ENCODE data around the gene SRCIN1. TPM values are rescaled to one million over a fixed set of nuclear protein-coding genes. Genes with fewer than 3 reads are reported as not detected.

The SRCIN1 gene
- total and polyA plus RNA-seq, 7 experiments from 2014 or later = 0.15 to 0.40 (median 0.23) TPM; not detected in 3

DNA sequence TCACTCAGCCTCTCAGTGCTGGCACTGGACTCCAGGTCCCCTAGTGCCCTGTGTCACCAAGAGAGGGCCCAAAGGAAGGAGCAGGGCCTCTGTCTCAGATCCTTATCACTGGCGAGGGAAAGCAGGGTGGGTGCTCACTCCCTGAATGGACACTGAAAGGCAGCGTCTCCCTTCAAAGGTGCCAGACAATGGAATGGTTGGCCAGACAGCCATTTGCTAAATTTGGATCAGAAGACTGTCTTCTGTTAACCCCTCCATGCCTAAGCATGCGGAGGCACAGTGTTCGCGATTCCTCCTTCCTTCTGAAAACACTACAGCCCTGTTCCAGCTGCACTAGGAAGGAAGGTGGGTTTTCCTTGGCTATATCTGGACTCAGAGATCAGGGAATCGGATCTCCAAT is 48.4 kb downstream of the SRCIN1 start:
- H3K36me3 ChIP-seq (ENCODE audit: control insufficient read depth in 2 of 3, insufficient read depth in 3 of 3, low read length in 3 of 3) = no peaks in the 10 kb centered on the region
- H3K4me3 Mint-ChIP-seq = peak overlapping the region in 8 of 10 donors; percentile 8 to 100 (median 80)
- no peaks in the 10 kb centered on the region for H3K36me3 Mint-ChIP-seq
- H3K27me3 ChIP-seq (ENCODE audit: control insufficient read depth in 2 of 2, insufficient read depth in 2 of 2, low read length in 2 of 2) = peaks cover 6 to 13% of the 10 kb centered on the region in 2 donors
- no peak overlapping the region for H3K27ac ChIP-seq (ENCODE audit: low read depth, low read length)
- peaks cover 16 to 29% (median 25%) of the 10 kb centered on the region in 7 donors for H3K4me1 Mint-ChIP-seq
- H3K9me3 Mint-ChIP-seq = no peaks in the 10 kb centered on the region
- ChIA-PET POLR2A (interaction anchor here (1.1 kb wide), 1 partner anchor 173 kb away, joined by 4 read pairs; no protein-coding TSS in a partner anchor), CTCF (interaction anchor here (0.8 to 4.3 kb wide), 11 partner anchors 14 to 180 kb away, joined by 3 to 62 read pairs (median 4); partner anchors contain the start of gene EPOP)
- ATAC-seq (no peak), DNase-seq (no peak)
- H3K27ac Mint-ChIP-seq = no peak overlapping the region
- no peaks in the 10 kb centered on the region for H3K9me3 ChIP-seq (ENCODE audit: control insufficient read depth in 2 of 3, low read length in 3 of 3)
- no peak overlapping the region for H3K4me3 ChIP-seq (ENCODE audit: low read length)
- intact Hi-C loops (cut with micrococcal nuclease) = loop anchor here in 1 of 2 donors (5.0 kb wide), 1 partner anchor 50 kb away; the partner anchor contains the start of gene SRCIN1
- peaks cover 0 to 23% of the 10 kb centered on the region in 2 donors for H3K4me1 ChIP-seq (ENCODE audit: control insufficient read depth in 2 of 2, insufficient read depth in 2 of 2, low read length in 2 of 2)
- peaks cover 10 to 60% (median 12%) of the 10 kb centered on the region in 5 donors for H3K27me3 Mint-ChIP-seq

DNA sequence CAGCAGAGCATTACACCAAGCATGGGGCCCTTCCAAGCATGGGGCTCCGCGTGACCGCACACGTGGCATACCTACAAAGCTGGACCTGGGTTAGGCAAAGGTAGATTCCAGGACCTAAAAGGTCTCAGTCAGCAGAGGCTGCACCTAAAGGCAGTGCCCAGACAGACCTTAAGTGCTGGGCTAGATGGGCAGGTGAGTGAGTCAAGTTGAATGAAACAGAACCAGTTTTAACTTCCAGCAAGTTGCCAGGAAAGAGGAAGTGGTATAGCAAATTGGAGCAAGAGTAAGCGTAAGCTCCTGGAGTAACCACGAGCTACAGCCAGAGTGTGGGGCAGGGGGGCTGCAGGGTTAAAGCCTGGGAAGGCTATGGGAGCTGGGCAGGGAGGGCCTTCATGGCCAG is 49.5 kb downstream of the SRCIN1 start:
- Mint-ChIP-seq H3K27ac (no peak overlapping the region), H3K9me3 (no peaks in the 10 kb centered on the region), H3K4me1 (peaks cover 16 to 26% (median 24%) of the 10 kb centered on the region in 7 donors), H3K36me3 (no peaks in the 10 kb centered on the region), H3K27me3 (peaks cover 7 to 55% (median 8%) of the 10 kb centered on the region in 5 donors), H3K4me3 (peak overlapping the region in 3 of 10 donors; percentile 12 to 47 (median 33))
- ChIA-PET CTCF (interaction anchor here (1.1 to 2.2 kb wide), 4 partner anchors 26 to 146 kb away, joined by 3 to 11 read pairs (median 4); no protein-coding TSS in a partner anchor), POLR2A (no interaction called here)
- Histone ChIP-seq H3K4me3 (ENCODE audit: low read length) (no peak overlapping the region), H3K4me1 (ENCODE audit: control insufficient read depth in 2 of 2, insufficient read depth in 2 of 2, low read length in 2 of 2) (peaks cover 0 to 21% of the 10 kb centered on the region in 2 donors), H3K27ac (ENCODE audit: low read depth, low read length) (no peak overlapping the region), H3K36me3 (ENCODE audit: control insufficient read depth in 2 of 3, insufficient read depth in 3 of 3, low read length in 3 of 3) (no peaks in the 10 kb centered on the region), H3K9me3 (ENCODE audit: control insufficient read depth in 2 of 3, low read length in 3 of 3) (no peaks in the 10 kb centered on the region), H3K27me3 (ENCODE audit: control insufficient read depth in 2 of 2, insufficient read depth in 2 of 2, low read length in 2 of 2) (peaks cover 4 to 9% of the 10 kb centered on the region in 2 donors)
- ATAC-seq (no peak), DNase-seq (no peak)
- intact Hi-C loops (cut with micrococcal nuclease) = loop anchor here in 1 of 2 donors (5.0 kb wide), 1 partner anchor 51 kb away; the partner anchor contains the start of gene SRCIN1

DNA sequence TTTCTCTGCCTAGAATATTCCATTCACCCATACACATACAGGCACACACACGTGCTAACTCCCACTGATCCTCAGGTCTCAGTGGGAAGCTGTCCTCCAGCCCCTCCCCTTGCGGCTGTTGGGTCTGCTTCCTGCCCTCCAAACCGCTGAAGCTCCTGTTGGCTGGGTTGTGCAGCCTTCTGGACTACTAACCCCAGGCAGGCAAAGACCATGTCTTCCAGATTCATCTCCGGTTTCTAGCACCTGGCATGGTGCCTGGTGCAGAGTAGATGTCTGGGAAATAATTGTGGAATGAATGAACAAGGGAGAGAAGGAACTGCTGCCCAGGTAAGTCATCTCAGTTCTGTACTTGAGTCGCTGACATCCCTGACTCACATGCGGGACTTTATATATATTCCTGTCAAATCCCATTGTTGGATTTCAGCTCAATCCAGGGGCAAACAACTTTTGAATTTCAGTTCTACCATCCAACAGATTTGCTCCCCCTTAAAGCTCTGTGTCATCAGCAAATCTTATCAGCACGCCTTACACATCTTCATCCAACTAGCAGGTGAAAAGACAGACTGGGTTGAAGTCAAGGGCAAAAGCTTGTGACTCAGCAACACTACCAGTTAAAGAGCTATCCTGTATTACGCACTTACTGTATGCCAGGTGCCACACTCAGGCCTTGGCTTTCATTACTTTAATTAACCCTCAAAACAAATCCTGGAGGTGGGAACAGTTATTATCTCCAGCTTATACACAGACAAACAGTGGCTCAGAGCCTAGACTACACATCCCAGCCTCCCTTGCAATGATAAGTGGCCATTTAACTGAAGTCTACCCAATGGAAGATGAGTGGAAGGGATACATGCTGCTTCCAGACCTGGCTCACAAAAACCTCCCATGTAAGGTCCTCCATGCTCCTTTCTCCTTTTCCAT is 51.1 kb downstream of the SRCIN1 start:
- Histone ChIP-seq H3K4me3 (ENCODE audit: low read length) (no peak overlapping the region), H3K27me3 (ENCODE audit: control insufficient read depth in 2 of 2, insufficient read depth in 2 of 2, low read length in 2 of 2) (no peaks in the 10 kb centered on the region), H3K27ac (ENCODE audit: low read depth, low read length) (no peak overlapping the region), H3K36me3 (ENCODE audit: control insufficient read depth in 2 of 3, insufficient read depth in 3 of 3, low read length in 3 of 3) (no peaks in the 10 kb centered on the region), H3K9me3 (ENCODE audit: control insufficient read depth in 2 of 3, low read length in 3 of 3) (no peaks in the 10 kb centered on the region), H3K4me1 (ENCODE audit: control insufficient read depth in 2 of 2, insufficient read depth in 2 of 2, low read length in 2 of 2) (peaks cover 0 to 8% of the 10 kb centered on the region in 2 donors)
- intact Hi-C loops (cut with micrococcal nuclease) = loop anchor here in 1 of 2 donors (5.0 kb wide), 1 partner anchor 53 kb away; the partner anchor contains the start of gene SRCIN1
- CTCF ChIA-PET = interaction anchor here (0.6 to 2.2 kb wide), 6 partner anchors 28 to 652 kb away, joined by 3 to 11 read pairs (median 4); no protein-coding TSS in a partner anchor
- Mint-ChIP-seq H3K4me3 (no peak overlapping the region), H3K9me3 (no peaks in the 10 kb centered on the region), H3K27ac (no peak overlapping the region), H3K27me3 (peaks cover 0 to 39% (median 0%) of the 10 kb centered on the region in 5 donors), H3K4me1 (peaks cover 9 to 17% (median 11%) of the 10 kb centered on the region in 7 donors), H3K36me3 (no peaks in the 10 kb centered on the region)
- DNase-seq (no peak), ATAC-seq (no peak)
- POLR2A ChIA-PET = no interaction called here

DNA sequence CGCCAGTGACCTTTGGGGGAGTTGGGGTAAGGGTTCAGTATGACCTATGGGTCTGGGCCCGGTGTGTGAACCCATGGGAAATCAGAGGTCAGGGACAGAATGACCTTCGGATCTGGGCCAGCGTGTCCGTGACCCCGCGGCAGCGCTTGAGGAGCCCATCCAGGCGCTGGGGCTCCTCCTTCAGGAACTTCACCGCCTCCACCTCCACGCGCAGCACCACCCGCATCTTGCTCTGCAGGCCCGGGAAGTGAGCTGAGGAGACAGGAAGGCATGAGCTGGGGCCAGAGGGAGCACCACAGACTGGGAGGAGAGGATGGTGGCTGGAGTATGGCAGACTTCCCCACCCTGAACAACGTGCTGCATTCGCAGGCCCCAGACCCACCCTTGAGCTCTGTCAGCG is 53.4 kb downstream of the SRCIN1 start:
- DNase-seq (no peak), ATAC-seq (no peak)
- Mint-ChIP-seq H3K27ac (no peak overlapping the region), H3K9me3 (no peaks in the 10 kb centered on the region), H3K36me3 (no peaks in the 10 kb centered on the region), H3K4me3 (no peak overlapping the region), H3K27me3 (peaks cover 0 to 28% (median 0%) of the 10 kb centered on the region in 5 donors), H3K4me1 (no peaks in the 10 kb centered on the region)
- H3K4me1 ChIP-seq (ENCODE audit: control insufficient read depth in 2 of 2, insufficient read depth in 2 of 2, low read length in 2 of 2) = no peaks in the 10 kb centered on the region
- H3K9me3 ChIP-seq (ENCODE audit: control insufficient read depth in 2 of 3, low read length in 3 of 3) = no peaks in the 10 kb centered on the region
- no peaks in the 10 kb centered on the region for H3K27me3 ChIP-seq (ENCODE audit: control insufficient read depth in 2 of 2, insufficient read depth in 2 of 2, low read length in 2 of 2)
- intact Hi-C loops (cut with micrococcal nuclease) = no loop called here
- H3K4me3 ChIP-seq (ENCODE audit: low read length) = no peak overlapping the region
- H3K36me3 ChIP-seq (ENCODE audit: control insufficient read depth in 2 of 3, insufficient read depth in 3 of 3, low read length in 3 of 3) = no peaks in the 10 kb centered on the region
- no peak overlapping the region for H3K27ac ChIP-seq (ENCODE audit: low read depth, low read length)
- ChIA-PET POLR2A (no interaction called here), CTCF (no interaction called here)

DNA sequence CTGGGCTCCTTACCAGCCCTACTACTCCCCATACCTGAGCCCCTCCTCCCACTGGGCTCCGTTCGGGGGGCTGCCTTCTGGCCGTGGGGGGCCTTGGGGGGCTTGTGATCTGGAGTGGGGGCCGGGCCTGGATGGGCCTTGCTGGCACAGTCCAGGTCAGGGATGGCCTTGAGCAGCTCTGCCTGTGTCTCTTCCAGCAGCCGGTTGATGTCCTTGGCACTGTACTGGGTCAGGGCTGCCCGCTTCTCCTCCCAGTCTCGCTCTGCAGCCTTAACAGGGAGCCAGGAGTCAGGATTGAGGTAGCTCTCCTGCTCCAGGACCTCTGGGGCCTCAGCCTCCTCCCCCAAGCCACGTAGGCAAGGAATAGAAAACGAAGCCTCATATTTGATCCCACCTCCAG is 54.6 kb downstream of the SRCIN1 start:
- DNase-seq (no peak), ATAC-seq (no peak)
- H3K27ac ChIP-seq (ENCODE audit: low read depth, low read length) = no peak overlapping the region
- no peaks in the 10 kb centered on the region for H3K9me3 Mint-ChIP-seq
- H3K27ac Mint-ChIP-seq = no peak overlapping the region
- no peaks in the 10 kb centered on the region for H3K36me3 ChIP-seq (ENCODE audit: control insufficient read depth in 2 of 3, insufficient read depth in 3 of 3, low read length in 3 of 3)
- no peak overlapping the region for H3K4me3 ChIP-seq (ENCODE audit: low read length)
- intact Hi-C loops (cut with micrococcal nuclease) = no loop called here
- no peaks in the 10 kb centered on the region for H3K4me1 Mint-ChIP-seq
- no peaks in the 10 kb centered on the region for H3K36me3 Mint-ChIP-seq
- no peak overlapping the region for H3K4me3 Mint-ChIP-seq
- H3K27me3 Mint-ChIP-seq = peaks cover 0 to 17% (median 8%) of the 10 kb centered on the region in 5 donors
- POLR2A ChIA-PET = no interaction called here
- CTCF ChIA-PET = no interaction called here
- no peaks in the 10 kb centered on the region for H3K27me3 ChIP-seq (ENCODE audit: control insufficient read depth in 2 of 2, insufficient read depth in 2 of 2, low read length in 2 of 2)
- H3K9me3 ChIP-seq (ENCODE audit: control insufficient read depth in 2 of 3, low read length in 3 of 3) = no peaks in the 10 kb centered on the region
- no peaks in the 10 kb centered on the region for H3K4me1 ChIP-seq (ENCODE audit: control insufficient read depth in 2 of 2, insufficient read depth in 2 of 2, low read length in 2 of 2)

DNA sequence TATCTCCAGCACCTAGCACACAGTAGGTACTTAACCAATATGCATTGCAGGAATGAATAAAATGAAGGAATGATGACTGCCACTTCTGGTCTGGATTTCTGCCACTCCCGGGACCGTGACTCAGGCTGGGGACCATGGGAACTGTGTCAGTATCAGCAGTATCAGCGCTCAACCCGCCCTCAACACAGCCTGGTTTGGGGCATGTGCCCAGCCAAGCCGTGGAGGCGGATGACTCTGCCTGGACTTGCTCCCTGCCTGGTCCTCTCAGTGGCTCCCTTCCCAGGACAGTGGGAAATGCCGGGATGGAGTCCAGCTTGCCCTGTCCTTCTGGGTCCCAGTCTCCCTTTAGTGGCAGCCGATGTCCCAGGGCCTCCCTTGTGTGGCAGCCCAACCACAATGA is 55.1 kb downstream of the SRCIN1 start:
- Mint-ChIP-seq H3K27me3 (peaks cover 0 to 15% (median 8%) of the 10 kb centered on the region in 5 donors), H3K9me3 (no peaks in the 10 kb centered on the region), H3K36me3 (no peaks in the 10 kb centered on the region), H3K4me1 (no peaks in the 10 kb centered on the region), H3K4me3 (no peak overlapping the region), H3K27ac (no peak overlapping the region)
- DNase-seq = no peak
- Histone ChIP-seq H3K36me3 (ENCODE audit: control insufficient read depth in 2 of 3, insufficient read depth in 3 of 3, low read length in 3 of 3) (no peaks in the 10 kb centered on the region), H3K27ac (ENCODE audit: low read depth, low read length) (no peak overlapping the region), H3K4me3 (ENCODE audit: low read length) (no peak overlapping the region), H3K27me3 (ENCODE audit: control insufficient read depth in 2 of 2, insufficient read depth in 2 of 2, low read length in 2 of 2) (no peaks in the 10 kb centered on the region), H3K9me3 (ENCODE audit: control insufficient read depth in 2 of 3, low read length in 3 of 3) (no peaks in the 10 kb centered on the region), H3K4me1 (ENCODE audit: control insufficient read depth in 2 of 2, insufficient read depth in 2 of 2, low read length in 2 of 2) (no peaks in the 10 kb centered on the region)
- ATAC-seq = no peak
- ChIA-PET CTCF (interaction anchor here (0.6 kb wide), 1 partner anchor 127 kb away, joined by 3 read pairs; no protein-coding TSS in a partner anchor), POLR2A (no interaction called here)
- intact Hi-C loops (cut with micrococcal nuclease) = no loop called here

Data from naive thymus-derived CD4-positive, alpha-beta T cell (primary cell).